SU-DHL-6 (cell line): ENCODE results near the gene FBXO11.

Source experiments
- H2AFZ ChIP-seq: fragments of 200-600 bp; sonication (generic); 2 replicates; pipeline ENCODE4 v1.6.1; 2014; ENCODE audit warnings: low read depth, mild to moderate bottlenecking, moderate library complexity, mixed read lengths, antibody characterized with exemption, low read length; ENCODE audit not compliant: severe bottlenecking
- H3F3A ChIP-seq: fragments of 200-600 bp; shearing (Covaris generic); 2 replicates; pipeline ENCODE4 v1.6.0; 2016; ENCODE audit warnings: antibody characterized with exemption, mild to moderate bottlenecking; ENCODE audit not compliant: insufficient read depth
- H3K27ac ChIP-seq: fragments of 200-600 bp; sonication (generic); 2 replicates; pipeline ENCODE4 v1.5.1; 2016; ENCODE audit warnings: low read depth, mild to moderate bottlenecking, low read length, moderate library complexity, mixed read lengths
- H3K27me3 ChIP-seq: fragments of 200-600 bp; sonication (generic), shearing (Covaris generic); 2 replicates; pipeline ENCODE4 v1.6.0; 2014; ENCODE audit warnings: mild to moderate bottlenecking, low read length
- H3K36me3 ChIP-seq: fragments of 200-600 bp; sonication (generic); 2 replicates; pipeline ENCODE4 v1.6.1; 2014; ENCODE audit warnings: mild to moderate bottlenecking, low read length, mixed read lengths
- H3K4me2 ChIP-seq: fragments of 300-600, 200-600 bp; shearing (Covaris generic), sonication (generic); 2 replicates; pipeline ENCODE4 v1.6.0; 2014; ENCODE audit warnings: low read length, low read depth, mild to moderate bottlenecking; ENCODE audit not compliant: poor library complexity, severe bottlenecking
- H3K4me3 ChIP-seq: fragments of 200-600 bp; sonication (generic); 2 replicates; pipeline ENCODE4 v1.5.1; 2014; ENCODE audit warnings: antibody characterized with exemption, low read length, mild to moderate bottlenecking, mixed read lengths; ENCODE audit not compliant: insufficient read depth, poor library complexity, severe bottlenecking
- H3K79me2 ChIP-seq: fragments of 200-600 bp; sonication (generic); 2 replicates; pipeline ENCODE4 v1.6.1; 2014; ENCODE audit warnings: mild to moderate bottlenecking, low read length, moderate library complexity; ENCODE audit not compliant: insufficient read depth
- H3K9ac ChIP-seq: fragments of 200-600 bp; sonication (generic); 2 replicates; pipeline ENCODE4 v1.7.0; 2014; ENCODE audit warnings: mild to moderate bottlenecking, low read length
- H3K9me2 ChIP-seq: fragments of 200-600 bp; sonication (generic); replicated peaks from 2 replicates; pipeline ENCODE4 v1.6.1; 2014; ENCODE audit warnings: low read length; ENCODE audit not compliant: insufficient read depth
- H3K9me3 ChIP-seq: fragments of 200-600 bp; sonication (generic); 2 replicates; pipeline ENCODE4 v1.6.1; 2014; ENCODE audit warnings: low read length, mixed read lengths; ENCODE audit not compliant: insufficient read depth
- H4K20me1 ChIP-seq: fragments of 200-600 bp; sonication (generic); 2 replicates; pipeline ENCODE4 v1.6.1; 2014; ENCODE audit warnings: low read depth, mild to moderate bottlenecking, antibody characterized with exemption, low read length, moderate library complexity, mixed read lengths
- EZH2phosphoT487 ChIP-seq: fragments of 200-600 bp; sonication (generic), shearing (Covaris generic); conservative IDR thresholded peaks from 2 replicates; pipeline ENCODE4 v1.6.1; 2018; ENCODE audit warnings: mild to moderate bottlenecking, antibody characterized with exemption, low read length, moderate library complexity, mixed read lengths
- TF ChIP-seq, protein P1 (sequence below): fragments of 200-600 bp; sonication (generic); IDR thresholded peaks from one replicate; pipeline ENCODE4 v1.5.1; 2017; ENCODE audit warnings: antibody characterized with exemption, mild to moderate bottlenecking, low read length, moderate library complexity; ENCODE audit not compliant: insufficient read depth, poor library complexity, severe bottlenecking

Gene FBXO11

DNA sequence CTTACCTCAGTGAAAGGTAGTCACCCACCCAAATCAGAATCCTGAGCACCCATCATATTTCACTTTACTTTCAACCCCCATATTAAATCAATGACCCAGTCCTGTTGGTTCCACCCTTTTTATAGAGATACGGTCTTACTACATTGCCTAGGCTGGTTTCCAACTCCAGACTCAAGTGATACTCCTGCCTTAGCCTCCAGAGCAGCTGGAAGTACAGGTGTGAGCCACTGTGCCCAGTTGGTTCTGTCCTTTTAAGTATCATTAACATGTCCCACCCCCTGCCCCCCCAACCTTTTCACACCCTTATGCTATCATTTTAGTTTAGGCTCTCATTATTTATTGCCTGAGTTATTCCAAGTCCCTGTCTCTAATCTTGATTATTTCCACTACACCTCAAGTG, 94.6 kb downstream of the FBXO11 start:
- Histone ChIP-seq H3K9ac (no peak overlapping the region), H3K79me2 (no peaks in the 10 kb centered on the region), H3K27me3 (no peaks in the 10 kb centered on the region), H3K27ac (peak overlapping the region; percentile 31; the same call in 1 of the 2 replicates), H3K9me2 (no peaks in the 10 kb centered on the region), H3K4me3 (no peak overlapping the region), H4K20me1 (peaks cover 4% of the 10 kb centered on the region; the same call in 1 of the 2 replicates), H3F3A (peaks cover 77% of the 10 kb centered on the region), H3K36me3 (peaks cover 57% of the 10 kb centered on the region), H3K9me3 (no peaks in the 10 kb centered on the region), H3K4me2 (no peak overlapping the region), H2AFZ (no peak overlapping the region)
- TF ChIP-seq, protein P1, sequence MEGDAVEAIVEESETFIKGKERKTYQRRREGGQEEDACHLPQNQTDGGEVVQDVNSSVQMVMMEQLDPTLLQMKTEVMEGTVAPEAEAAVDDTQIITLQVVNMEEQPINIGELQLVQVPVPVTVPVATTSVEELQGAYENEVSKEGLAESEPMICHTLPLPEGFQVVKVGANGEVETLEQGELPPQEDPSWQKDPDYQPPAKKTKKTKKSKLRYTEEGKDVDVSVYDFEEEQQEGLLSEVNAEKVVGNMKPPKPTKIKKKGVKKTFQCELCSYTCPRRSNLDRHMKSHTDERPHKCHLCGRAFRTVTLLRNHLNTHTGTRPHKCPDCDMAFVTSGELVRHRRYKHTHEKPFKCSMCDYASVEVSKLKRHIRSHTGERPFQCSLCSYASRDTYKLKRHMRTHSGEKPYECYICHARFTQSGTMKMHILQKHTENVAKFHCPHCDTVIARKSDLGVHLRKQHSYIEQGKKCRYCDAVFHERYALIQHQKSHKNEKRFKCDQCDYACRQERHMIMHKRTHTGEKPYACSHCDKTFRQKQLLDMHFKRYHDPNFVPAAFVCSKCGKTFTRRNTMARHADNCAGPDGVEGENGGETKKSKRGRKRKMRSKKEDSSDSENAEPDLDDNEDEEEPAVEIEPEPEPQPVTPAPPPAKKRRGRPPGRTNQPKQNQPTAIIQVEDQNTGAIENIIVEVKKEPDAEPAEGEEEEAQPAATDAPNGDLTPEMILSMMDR, result no peak
- no peak for TF ChIP-seq EZH2phosphoT487

DNA sequence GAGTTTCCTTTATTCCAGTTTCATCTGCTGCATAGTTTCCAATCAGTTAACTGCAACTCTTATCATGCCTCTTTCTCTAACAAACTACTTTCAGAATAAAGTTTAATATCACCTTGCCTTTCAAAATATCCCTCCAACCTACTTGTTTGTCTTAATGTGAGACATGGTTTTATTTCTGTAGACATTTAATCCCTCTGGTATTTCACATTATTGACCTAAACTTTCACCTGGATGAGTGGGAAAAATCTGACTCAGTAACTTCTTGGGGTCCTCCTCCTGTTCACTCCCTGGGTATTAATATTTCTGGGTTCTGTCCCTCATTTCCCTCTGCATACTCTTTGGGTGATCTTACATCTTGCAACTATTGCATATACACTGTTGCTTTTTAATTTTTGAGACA, 95.4 kb downstream of the FBXO11 start:
- no peak overlapping the region for H2AFZ ChIP-seq
- H3K79me2 ChIP-seq, result no peaks in the 10 kb centered on the region
- H3K9ac ChIP-seq, result no peak overlapping the region
- no peak overlapping the region for H3K4me2 ChIP-seq
- no peaks in the 10 kb centered on the region for H3K27me3 ChIP-seq
- H3K9me3 ChIP-seq, result no peaks in the 10 kb centered on the region
- TF ChIP-seq, protein P1, result no peak
- peaks cover 85% of the 10 kb centered on the region for H3F3A ChIP-seq
- H3K36me3 ChIP-seq, result peaks cover 66% of the 10 kb centered on the region
- peak overlapping the region; percentile 31; the same call in 1 of the 2 replicates for H3K27ac ChIP-seq
- peaks cover 5% of the 10 kb centered on the region for H4K20me1 ChIP-seq
- H3K9me2 ChIP-seq, result no peaks in the 10 kb centered on the region
- no peak overlapping the region for H3K4me3 ChIP-seq

DNA sequence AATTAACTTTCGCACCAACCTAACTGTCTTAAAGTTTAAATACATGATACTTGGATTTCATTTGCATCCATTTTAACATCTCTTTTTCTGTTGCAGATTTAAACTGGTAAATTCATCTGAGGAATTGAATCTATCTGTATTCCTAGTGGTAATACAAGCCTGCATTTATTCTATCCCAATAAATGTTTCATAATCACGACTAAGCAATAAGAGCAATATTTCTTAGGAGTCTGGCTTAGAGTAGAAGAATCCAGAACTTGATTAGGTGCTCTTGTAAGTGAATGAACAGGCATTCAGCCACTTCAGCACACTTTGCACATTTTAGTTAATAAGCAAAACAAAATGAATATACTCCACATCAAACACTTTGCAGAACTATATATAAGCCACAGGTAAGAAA, 96.4 kb downstream of the FBXO11 start:
- peaks cover 91% of the 10 kb centered on the region for H3F3A ChIP-seq

More for the DNA sequence above, 96.4 kb downstream of the FBXO11 start:
- Histone ChIP-seq H3K27me3 (no peaks in the 10 kb centered on the region), H3K9ac (no peak overlapping the region), H3K4me2 (no peak overlapping the region), H3K4me3 (no peak overlapping the region), H3K9me2 (no peaks in the 10 kb centered on the region), H4K20me1 (peaks cover 8% of the 10 kb centered on the region), H3K9me3 (no peaks in the 10 kb centered on the region), H3K36me3 (peaks cover 73% of the 10 kb centered on the region), H2AFZ (no peak overlapping the region), H3K27ac (no peak overlapping the region), H3K79me2 (no peaks in the 10 kb centered on the region)
- TF ChIP-seq, protein P1, result no peak
- no peak for TF ChIP-seq EZH2phosphoT487
